Astrocyte (in vitro differentiated cells and primary cell): Measurements from ENCODE around the gene CDCP1. TPM values are rescaled to one million over a fixed set of nuclear protein-coding genes. Genes with fewer than 3 reads are reported as not detected.
A peak's percentile ranks its signal among the peaks of the same experiment; 100 is the strongest.

Source experiments
- DNase-seq: peaks from one replicate; pipeline ENCODE4 v3.0.0-alpha.2; 2010; ENCODE audit warnings: low read depth
- FAIRE-seq: peaks from 2 replicates; lab custom pipeline; 2011; peaks lifted over from hg19 to GRCh38; lab: Jason Lieb, UNC
- H2AFZ ChIP-seq: 2 replicates; pipeline ENCODE4 v1.6.0; 2012; ENCODE audit warnings: low read depth, low read length, inconsistent platforms
- H3K27ac ChIP-seq: 2 replicates; pipeline ENCODE4 v1.5.1; 2011; ENCODE audit warnings: low read depth, low read length, inconsistent platforms
- H3K27me3 ChIP-seq: 2 replicates; pipeline ENCODE4 v1.6.0; 2011; ENCODE audit warnings: low read length, inconsistent platforms; ENCODE audit not compliant: insufficient read depth
- H3K36me3 ChIP-seq: 2 replicates; pipeline ENCODE4 v1.5.1; 2011; ENCODE audit warnings: low read length, inconsistent platforms; ENCODE audit not compliant: insufficient read depth
- H3K4me1 ChIP-seq: 2 replicates; pipeline ENCODE4 v1.5.1; 2011; ENCODE audit warnings: low read length, inconsistent platforms; ENCODE audit not compliant: insufficient read depth
- H3K4me2 ChIP-seq: 2 replicates; pipeline ENCODE4 v1.6.0; 2012; ENCODE audit warnings: low read length, inconsistent platforms
- H3K4me3 ChIP-seq: 2 replicates; pipeline ENCODE4 v1.5.1; 2011; ENCODE audit warnings: low read depth, mild to moderate bottlenecking, low read length, inconsistent platforms; ENCODE audit not compliant: insufficient read depth
- H3K79me2 ChIP-seq: 2 replicates; pipeline ENCODE4 v1.6.0; 2012; ENCODE audit warnings: mild to moderate bottlenecking, low read length, inconsistent platforms; ENCODE audit not compliant: insufficient read depth
- H3K9ac ChIP-seq: 2 replicates; pipeline ENCODE4 v1.6.0; 2012; ENCODE audit warnings: mild to moderate bottlenecking, low read length, inconsistent platforms
- H3K9me3 ChIP-seq: 2 replicates; pipeline ENCODE4 v1.5.1; 2012; ENCODE audit warnings: low read depth, mild to moderate bottlenecking, low read length, inconsistent platforms; ENCODE audit not compliant: insufficient read depth
- H4K20me1 ChIP-seq: 2 replicates; pipeline ENCODE4 v1.6.0; 2012; ENCODE audit warnings: low read length, inconsistent platforms; ENCODE audit not compliant: insufficient read depth
- H3K27ac Mint-ChIP-seq: one replicate; pipeline ENCODE4 v1.8.0; 2021; ENCODE audit warnings: mild to moderate bottlenecking, mixed read lengths; ENCODE audit not compliant: unreplicated experiment
- H3K27me3 Mint-ChIP-seq: one replicate; pipeline ENCODE4 v1.8.0; 2021; ENCODE audit warnings: low read depth, mixed read lengths; ENCODE audit not compliant: unreplicated experiment
- H3K36me3 Mint-ChIP-seq: one replicate; pipeline ENCODE4 v1.8.0; 2021; ENCODE audit warnings: low read depth, mixed read lengths; ENCODE audit not compliant: unreplicated experiment
- H3K4me1 Mint-ChIP-seq: one replicate; pipeline ENCODE4 v1.8.0; 2021; ENCODE audit warnings: low read depth, mixed read lengths; ENCODE audit not compliant: unreplicated experiment
- H3K4me3 Mint-ChIP-seq: one replicate; pipeline ENCODE4 v1.8.0; 2021; ENCODE audit warnings: mild to moderate bottlenecking, moderate library complexity, mixed read lengths; ENCODE audit not compliant: unreplicated experiment
- H3K9me3 Mint-ChIP-seq: one replicate; pipeline ENCODE4 v1.8.0; 2021; ENCODE audit warnings: mild to moderate bottlenecking, mixed read lengths; ENCODE audit not compliant: unreplicated experiment
- EZH2 ChIP-seq: IDR thresholded peaks from 2 replicates; pipeline ENCODE4 v1.6.1; 2012; ENCODE audit warnings: mild to moderate bottlenecking, low read length, inconsistent platforms; ENCODE audit not compliant: insufficient read depth
- total RNA-seq: library from RNA; stranded (reverse); gene quantifications from 2 replicates; pipeline ENCODE4 v1.2.1, GENCODE V29; 2021
- TF ChIP-seq, protein P1 (sequence below): IDR thresholded peaks from 2 replicates; pipeline ENCODE4 v1.5.1; 2011; ENCODE audit warnings: low read depth, mild to moderate bottlenecking, inconsistent platforms, low read length, moderate library complexity; ENCODE audit not compliant: insufficient read depth

Gene CDCP1
- total RNA-seq, 1 donor from 2014 or later = 6.8 TPM

DNA sequence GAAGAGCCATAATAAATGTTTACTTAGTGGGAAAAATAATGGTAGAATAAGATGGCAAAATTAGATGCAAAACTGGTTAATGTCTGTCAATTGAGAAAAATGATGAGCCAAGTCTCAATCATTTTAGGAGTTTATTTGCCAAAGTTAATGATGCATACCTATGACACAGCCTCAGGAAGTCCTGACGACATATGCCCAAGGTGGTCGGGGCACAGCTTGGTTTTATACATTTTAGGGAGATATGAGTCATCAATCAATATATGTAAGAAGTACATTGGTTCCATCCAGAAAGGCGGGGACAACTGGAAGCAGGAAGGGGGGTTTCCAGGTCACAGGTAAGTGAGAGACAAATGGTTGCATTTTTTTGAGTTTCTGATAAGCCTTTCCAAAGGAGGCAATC is 88.6 kb downstream of the CDCP1 start:
- no peak overlapping the region for H2AFZ ChIP-seq
- no peaks in the 10 kb centered on the region for H3K9me3 ChIP-seq
- no peaks in the 10 kb centered on the region for H4K20me1 ChIP-seq
- H3K27me3 ChIP-seq = no peaks in the 10 kb centered on the region
- H3K4me3 ChIP-seq = no peak overlapping the region
- H3K9ac ChIP-seq = no peak overlapping the region
- no peak overlapping the region for H3K4me2 ChIP-seq
- no peaks in the 10 kb centered on the region for H3K9me3 Mint-ChIP-seq
- FAIRE-seq (no peak), DNase-seq (no peak)
- H3K27ac Mint-ChIP-seq = no peak overlapping the region
- H3K27ac ChIP-seq = no peak overlapping the region
- H3K4me1 ChIP-seq = peaks cover 42% of the 10 kb centered on the region
- H3K36me3 ChIP-seq = no peaks in the 10 kb centered on the region
- no peaks in the 10 kb centered on the region for H3K79me2 ChIP-seq
- TF ChIP-seq EZH2 = no peak
- TF ChIP-seq, protein P1, sequence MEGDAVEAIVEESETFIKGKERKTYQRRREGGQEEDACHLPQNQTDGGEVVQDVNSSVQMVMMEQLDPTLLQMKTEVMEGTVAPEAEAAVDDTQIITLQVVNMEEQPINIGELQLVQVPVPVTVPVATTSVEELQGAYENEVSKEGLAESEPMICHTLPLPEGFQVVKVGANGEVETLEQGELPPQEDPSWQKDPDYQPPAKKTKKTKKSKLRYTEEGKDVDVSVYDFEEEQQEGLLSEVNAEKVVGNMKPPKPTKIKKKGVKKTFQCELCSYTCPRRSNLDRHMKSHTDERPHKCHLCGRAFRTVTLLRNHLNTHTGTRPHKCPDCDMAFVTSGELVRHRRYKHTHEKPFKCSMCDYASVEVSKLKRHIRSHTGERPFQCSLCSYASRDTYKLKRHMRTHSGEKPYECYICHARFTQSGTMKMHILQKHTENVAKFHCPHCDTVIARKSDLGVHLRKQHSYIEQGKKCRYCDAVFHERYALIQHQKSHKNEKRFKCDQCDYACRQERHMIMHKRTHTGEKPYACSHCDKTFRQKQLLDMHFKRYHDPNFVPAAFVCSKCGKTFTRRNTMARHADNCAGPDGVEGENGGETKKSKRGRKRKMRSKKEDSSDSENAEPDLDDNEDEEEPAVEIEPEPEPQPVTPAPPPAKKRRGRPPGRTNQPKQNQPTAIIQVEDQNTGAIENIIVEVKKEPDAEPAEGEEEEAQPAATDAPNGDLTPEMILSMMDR = no peak
- H3K27me3 Mint-ChIP-seq = no peaks in the 10 kb centered on the region
- peaks cover 46% of the 10 kb centered on the region for H3K4me1 Mint-ChIP-seq
- no peaks in the 10 kb centered on the region for H3K36me3 Mint-ChIP-seq
- H3K4me3 Mint-ChIP-seq = no peak overlapping the region

GRCh38 chr3:45056608-45057301 is 89.4 kb downstream of the CDCP1 start:
- Histone ChIP-seq H4K20me1 (no peaks in the 10 kb centered on the region), H3K27ac (no peak overlapping the region), H3K9me3 (no peaks in the 10 kb centered on the region), H3K4me3 (no peak overlapping the region), H3K36me3 (no peaks in the 10 kb centered on the region), H2AFZ (no peak overlapping the region), H3K4me1 (peaks cover 42% of the 10 kb centered on the region), H3K79me2 (no peaks in the 10 kb centered on the region), H3K4me2 (no peak overlapping the region), H3K9ac (no peak overlapping the region), H3K27me3 (no peaks in the 10 kb centered on the region)
- H3K36me3 Mint-ChIP-seq = no peaks in the 10 kb centered on the region
- H3K4me1 Mint-ChIP-seq = peaks cover 46% of the 10 kb centered on the region
- H3K27ac Mint-ChIP-seq = peak overlapping the region; percentile 84
- no peak overlapping the region for H3K4me3 Mint-ChIP-seq
- H3K27me3 Mint-ChIP-seq = no peaks in the 10 kb centered on the region
- DNase-seq = peak; percentile 35
- FAIRE-seq = no peak
- H3K9me3 Mint-ChIP-seq = no peaks in the 10 kb centered on the region
- no peak for TF ChIP-seq EZH2
- TF ChIP-seq, protein P1 = no peak
